GM12891 (cell line): ENCODE results near the gene PEPD.

Experiments used
- DNase-seq: peaks from one replicate; pipeline ENCODE4 v3.0.0; 2011; ENCODE audit warnings: low spot score; ENCODE audit not compliant: insufficient read length
- FAIRE-seq: peaks from 2 replicates; lab custom pipeline; 2011; peaks lifted over from hg19 to GRCh38; lab: Jason Lieb, UNC
- PAX5 ChIP-seq: IDR thresholded peaks from 2 replicates; pipeline ENCODE4 v1.6.1; 2011; ENCODE audit warnings: low read length, moderate library complexity, mild to moderate bottlenecking; ENCODE audit not compliant: insufficient read depth, severe bottlenecking
- POLR2A ChIP-seq: IDR thresholded peaks from 2 replicates; pipeline ENCODE4 v1.6.1; 2011; ENCODE audit warnings: low read depth, low read length, control low read depth
- POLR2AphosphoS5 ChIP-seq: IDR thresholded peaks from 2 replicates; pipeline ENCODE4 v1.6.1; 2011; ENCODE audit warnings: low read depth, low read length, control low read depth
- POU2F2 ChIP-seq: IDR thresholded peaks from 2 replicates; pipeline ENCODE4 v1.6.1; 2011; ENCODE audit warnings: low read depth, mild to moderate bottlenecking, control low read depth, low read length, moderate library complexity
- SPI1 ChIP-seq: IDR thresholded peaks from 2 replicates; pipeline ENCODE4 v1.6.1; 2011; ENCODE audit warnings: low read depth, low read length, control low read depth
- TAF1 ChIP-seq: IDR thresholded peaks from 2 replicates; pipeline ENCODE4 v1.6.1; 2011; ENCODE audit warnings: low read depth, low read length, control low read depth

Gene PEPD

GRCh38 chr19:33389421-33390100 lies 132.0 kb downstream of the PEPD start:
- DNase-seq, result peak; percentile 15
- no peak for FAIRE-seq
- TF ChIP-seq PAX5 (no peak), POLR2A (no peak)

- FAIRE-seq, result no peak
- TF ChIP-seq POLR2A, result no peak
- no peak for TF ChIP-seq SPI1
- TF ChIP-seq POLR2AphosphoS5, result no peak
- no peak for TF ChIP-seq TAF1
- TF ChIP-seq PAX5, result no peak
- no peak for TF ChIP-seq POU2F2
- peak; percentile 12 for DNase-seq
Observed at GRCh38 chr19:33388725-33389420, 132.7 kb downstream of the PEPD start.

- FAIRE-seq, result no peak
- TF ChIP-seq TAF1, result no peak
- no peak for TF ChIP-seq POLR2A
- TF ChIP-seq POLR2AphosphoS5, result no peak
- TF ChIP-seq POU2F2, result no peak
- no peak for TF ChIP-seq PAX5
- no peak for TF ChIP-seq SPI1
- DNase-seq, result peak; percentile 17
Observed at GRCh38 chr19:33388231-33388724, 133.3 kb downstream of the PEPD start.

GRCh38 chr19:33387351-33388230 lies 134.0 kb downstream of the PEPD start:
- FAIRE-seq, result no peak
- TF ChIP-seq PAX5, result no peak
- no peak for TF ChIP-seq POU2F2
- no peak for TF ChIP-seq SPI1
- TF ChIP-seq POLR2A, result no peak
- TF ChIP-seq TAF1, result no peak
- no peak for TF ChIP-seq POLR2AphosphoS5
- no peak for DNase-seq

GRCh38 chr19:33386361-33386858 lies 135.2 kb downstream of the PEPD start:
- no peak for TF ChIP-seq PAX5
- no peak for TF ChIP-seq POU2F2
- TF ChIP-seq POLR2A, result no peak
- TF ChIP-seq SPI1, result no peak
- no peak for TF ChIP-seq POLR2AphosphoS5
- TF ChIP-seq TAF1, result no peak
- DNase-seq (no peak), FAIRE-seq (no peak)

GRCh38 chr19:33385956-33386355 lies 135.6 kb downstream of the PEPD start:
- DNase-seq, result no peak
- TF ChIP-seq POLR2A, result no peak
- TF ChIP-seq TAF1, result no peak
- no peak for TF ChIP-seq POU2F2
- no peak for TF ChIP-seq PAX5
- no peak for TF ChIP-seq SPI1
- no peak for TF ChIP-seq POLR2AphosphoS5
- no peak for FAIRE-seq

- DNase-seq (no peak), FAIRE-seq (no peak)
- TF ChIP-seq SPI1 (no peak), POLR2A (no peak), PAX5 (no peak), POU2F2 (no peak), TAF1 (no peak), POLR2AphosphoS5 (no peak)
Observed at GRCh38 chr19:33384983-33385382, 136.6 kb downstream of the PEPD start.

- no peak for FAIRE-seq
- TF ChIP-seq PAX5, result no peak
- TF ChIP-seq POU2F2, result no peak
- no peak for DNase-seq
Observed at GRCh38 chr19:33383720-33384292, 137.8 kb downstream of the PEPD start.

GRCh38 chr19:33382982-33383381 lies 138.6 kb downstream of the PEPD start:
- DNase-seq, result no peak
- TF ChIP-seq TAF1 (no peak), POLR2A (no peak), POLR2AphosphoS5 (no peak), PAX5 (no peak), SPI1 (no peak), POU2F2 (no peak)
- FAIRE-seq, result no peak
